ENCODE results near the gene COL4A1. TPM values are rescaled to one million over a fixed set of nuclear protein-coding genes. Genes with fewer than 3 reads are reported as not detected.
A peak's percentile ranks its signal among the peaks of the same experiment; 100 is the strongest.
"Not testable (repeated sequence)": the region's sequence is repeated elsewhere in the genome, so short reads cannot be mapped to it uniquely, and the experiment has no call there.

The COL4A1 gene
- total RNA-seq, 4 donors from 2014 or later: 278 to 618 (median 440) TPM

DNA sequence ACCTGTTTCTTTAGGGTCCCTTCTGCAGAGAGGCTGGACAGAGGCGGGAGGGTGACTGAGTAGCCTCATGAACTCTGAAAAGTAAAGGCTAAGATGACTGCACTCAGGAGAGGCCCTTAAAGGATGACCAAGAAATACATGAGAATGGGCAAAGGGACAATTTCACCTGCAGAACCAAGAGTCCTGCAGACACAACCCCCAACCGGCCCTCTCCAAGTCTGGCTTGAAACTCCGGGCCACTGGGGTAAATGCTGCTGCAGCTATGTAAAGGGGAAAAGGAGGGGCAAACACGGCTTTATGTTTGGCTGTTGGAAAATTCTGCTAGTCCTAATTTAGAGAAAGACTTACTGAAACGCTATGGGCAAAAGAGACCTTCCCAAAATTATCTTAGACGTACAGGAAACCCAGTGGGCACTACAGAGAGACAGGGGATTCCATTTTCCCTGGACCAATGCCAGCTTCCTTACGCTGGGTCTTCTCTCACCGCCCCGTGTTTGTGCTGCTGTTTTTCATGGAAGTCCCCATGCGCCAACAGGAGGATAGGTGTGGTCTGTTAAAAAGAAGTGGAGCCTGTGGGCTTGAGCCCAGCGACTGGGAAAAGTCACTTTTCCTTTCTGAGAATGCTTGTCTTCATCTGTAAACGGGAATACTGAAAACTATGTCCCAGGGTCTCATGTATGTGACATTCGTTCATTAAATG, 10.7 kb upstream of the COL4A1 start:
- H3K27ac ChIP-seq: peak overlapping the region in 3 of 4 donors; percentile 39 to 99 (median 99)

DNA sequence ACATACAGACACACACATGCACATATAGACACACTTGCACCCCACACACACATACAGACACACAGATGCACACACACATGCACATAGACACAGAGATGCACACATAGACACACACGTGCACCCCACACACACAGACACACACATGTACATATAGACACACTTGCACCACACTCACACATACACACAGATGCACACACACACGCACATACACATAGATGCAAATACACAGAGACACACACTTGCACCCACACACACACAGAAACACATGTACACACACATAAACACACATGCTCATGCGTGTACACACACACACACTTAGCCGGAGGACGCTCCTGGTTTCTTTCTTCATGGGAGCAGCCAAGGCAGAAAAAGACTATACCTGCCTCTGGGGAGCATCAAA, 10.1 kb upstream of the COL4A1 start:
- Histone ChIP-seq H3K4me1 (peaks cover 2 to 98% (median 56%) of the 10 kb centered on the region in 3 donors), H3K27ac (peak overlapping the region in 3 of 4 donors; percentile 39 to 99 (median 99)), H3K4me3 (no peak overlapping the region), H3K9me3 (no peaks in the 10 kb centered on the region), H3K36me3 (peaks cover 0 to 14% of the 10 kb centered on the region in 2 donors), H3K27me3 (no peaks in the 10 kb centered on the region)
- no peak for TF ChIP-seq EP300 (IDR thresholded peaks at IDR 0.05)
- no peak for TF ChIP-seq POLR2AphosphoS5 (IDR thresholded peaks at IDR 0.05)
- TF ChIP-seq, protein P1, sequence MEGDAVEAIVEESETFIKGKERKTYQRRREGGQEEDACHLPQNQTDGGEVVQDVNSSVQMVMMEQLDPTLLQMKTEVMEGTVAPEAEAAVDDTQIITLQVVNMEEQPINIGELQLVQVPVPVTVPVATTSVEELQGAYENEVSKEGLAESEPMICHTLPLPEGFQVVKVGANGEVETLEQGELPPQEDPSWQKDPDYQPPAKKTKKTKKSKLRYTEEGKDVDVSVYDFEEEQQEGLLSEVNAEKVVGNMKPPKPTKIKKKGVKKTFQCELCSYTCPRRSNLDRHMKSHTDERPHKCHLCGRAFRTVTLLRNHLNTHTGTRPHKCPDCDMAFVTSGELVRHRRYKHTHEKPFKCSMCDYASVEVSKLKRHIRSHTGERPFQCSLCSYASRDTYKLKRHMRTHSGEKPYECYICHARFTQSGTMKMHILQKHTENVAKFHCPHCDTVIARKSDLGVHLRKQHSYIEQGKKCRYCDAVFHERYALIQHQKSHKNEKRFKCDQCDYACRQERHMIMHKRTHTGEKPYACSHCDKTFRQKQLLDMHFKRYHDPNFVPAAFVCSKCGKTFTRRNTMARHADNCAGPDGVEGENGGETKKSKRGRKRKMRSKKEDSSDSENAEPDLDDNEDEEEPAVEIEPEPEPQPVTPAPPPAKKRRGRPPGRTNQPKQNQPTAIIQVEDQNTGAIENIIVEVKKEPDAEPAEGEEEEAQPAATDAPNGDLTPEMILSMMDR (IDR thresholded peaks at IDR 0.05): no peak
- no peak for TF ChIP-seq POLR2A (IDR thresholded peaks at IDR 0.05)
- 73 to 88% methylated on average over 2 to 4 of the region's 5 CpGs for WGBS, 2 donors (ENCODE audit: low coverage in 1 of 2)
- ATAC-seq: no peak

More for the DNA sequence above, 10.7 kb upstream of the COL4A1 start:
- Histone ChIP-seq H3K9me3 (no peaks in the 10 kb centered on the region), H3K27me3 (no peaks in the 10 kb centered on the region), H3K4me1 (peaks cover 2 to 98% (median 55%) of the 10 kb centered on the region in 3 donors), H3K4me3 (no peak overlapping the region), H3K36me3 (peaks cover 0 to 14% of the 10 kb centered on the region in 2 donors)
- TF ChIP-seq EP300 (IDR thresholded peaks at IDR 0.05) (no peak), POLR2A (IDR thresholded peaks at IDR 0.05) (no peak), POLR2AphosphoS5 (IDR thresholded peaks at IDR 0.05) (no peak)
- TF ChIP-seq, protein P1 (IDR thresholded peaks at IDR 0.05): no peak
- WGBS, 2 donors (ENCODE audit: low coverage in 1 of 2): 46 to 77% methylated on average over 8 to 13 of the region's 13 CpGs
- ATAC-seq: no peak

DNA sequence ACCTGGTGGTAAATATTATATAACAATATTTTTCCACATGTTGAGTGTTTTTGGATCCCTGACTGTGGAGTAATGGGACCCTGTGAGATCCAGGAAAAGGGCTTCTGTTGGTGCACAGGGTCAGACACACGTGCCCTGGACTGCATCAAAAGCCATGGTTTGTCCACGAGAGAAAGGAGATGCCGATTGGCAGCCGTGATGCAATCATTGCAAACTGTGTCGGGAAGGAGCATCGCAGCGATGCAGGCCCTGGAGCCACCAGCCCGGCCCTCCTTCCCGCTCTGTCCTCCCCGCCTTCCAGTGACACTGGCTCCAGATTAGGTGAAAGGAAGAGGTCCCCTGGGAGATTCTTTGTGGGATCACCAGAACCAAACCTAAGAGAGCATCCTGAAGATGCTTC, 9.2 kb upstream of the COL4A1 start:
- Histone ChIP-seq H3K4me3 (no peak overlapping the region), H3K9me3 (no peaks in the 10 kb centered on the region), H3K27me3 (no peaks in the 10 kb centered on the region), H3K36me3 (peaks cover 0 to 14% of the 10 kb centered on the region in 2 donors), H3K4me1 (peaks cover 2 to 98% (median 58%) of the 10 kb centered on the region in 3 donors), H3K27ac (peak overlapping the region; percentile 44 to 99 (median 92))
- TF ChIP-seq, protein P1 (IDR thresholded peaks at IDR 0.05): no peak
- TF ChIP-seq POLR2AphosphoS5 (IDR thresholded peaks at IDR 0.05) (no peak), EP300 (IDR thresholded peaks at IDR 0.05) (no peak), POLR2A (IDR thresholded peaks at IDR 0.05) (no peak)
- 31 to 37% methylated on average over 4 to 8 of the region's 10 CpGs for WGBS, 2 donors (ENCODE audit: low coverage in 1 of 2)
- no peak for ATAC-seq

DNA sequence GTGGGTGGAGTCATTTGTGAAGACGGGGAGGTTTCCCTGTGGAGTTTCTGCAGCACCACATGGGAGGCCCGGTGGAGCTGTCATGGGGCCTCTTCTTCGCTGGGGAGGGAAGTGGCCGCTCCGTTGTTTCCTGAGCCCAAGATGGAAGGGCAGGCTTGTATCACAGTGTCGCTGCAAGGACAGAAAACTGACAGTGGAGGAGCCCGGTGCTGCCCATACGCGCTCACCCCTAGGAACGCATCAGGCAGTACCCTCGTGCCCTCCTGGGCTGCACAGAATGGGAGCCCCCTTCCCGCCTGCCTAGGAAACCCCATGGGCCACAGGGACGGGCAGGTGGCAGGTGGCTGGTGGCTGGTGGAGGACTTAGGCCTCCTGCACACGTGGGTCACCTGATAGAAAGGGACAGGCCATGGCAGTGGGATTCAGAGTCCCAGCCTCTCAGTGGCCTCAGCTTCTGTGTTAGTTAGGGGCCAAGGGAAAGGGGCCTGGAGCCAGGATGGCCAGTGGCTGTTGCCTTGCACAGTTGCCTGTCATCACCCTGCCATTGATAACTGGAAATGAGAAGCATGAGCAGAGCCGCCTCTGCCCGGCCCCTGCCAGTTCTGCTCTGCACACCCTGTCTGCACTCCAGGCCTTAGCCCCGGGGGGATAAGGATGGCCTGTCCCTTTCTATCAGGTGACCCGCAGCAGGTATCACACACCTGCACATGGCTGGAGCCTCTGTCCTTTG, 7.7 kb upstream of the COL4A1 start:
- Histone ChIP-seq H3K27ac (peak overlapping the region; percentile 44 to 99 (median 92)), H3K9me3 (no peaks in the 10 kb centered on the region), H3K27me3 (no peaks in the 10 kb centered on the region), H3K4me1 (peaks cover 2 to 98% (median 57%) of the 10 kb centered on the region in 3 donors), H3K36me3 (peaks cover 0 to 14% of the 10 kb centered on the region in 2 donors), H3K4me3 (no peak overlapping the region)
- 64% methylated on average over 7 of the region's 18 CpGs; no CpG with 5 or more reads in 1 of the 2 donors for WGBS, 2 donors (ENCODE audit: low coverage in 1 of 2)
- TF ChIP-seq EP300 (IDR thresholded peaks at IDR 0.05) (no peak), POLR2A (IDR thresholded peaks at IDR 0.05) (no peak), POLR2AphosphoS5 (IDR thresholded peaks at IDR 0.05) (no peak)
- TF ChIP-seq, protein P1 (IDR thresholded peaks at IDR 0.05): no peak
- no peak for ATAC-seq

GRCh38 chr13:110313733-110314132, 6.8 kb upstream of the COL4A1 start:
- H3K4me3 ChIP-seq: peak overlapping the region in 1 of 2 donors; percentile 24
- not testable (repeated sequence) for ATAC-seq, H3K9me3 ChIP-seq, H3K27me3 ChIP-seq
- 21 to 24% methylated on average over 2 to 3 of the region's 16 CpGs for WGBS, 2 donors (ENCODE audit: low coverage in 1 of 2)
- H3K36me3 ChIP-seq: peaks cover 0 to 14% of the 10 kb centered on the region in 2 donors
- peak overlapping the region; percentile 39 to 99 (median 92) for H3K27ac ChIP-seq
- H3K4me1 ChIP-seq: peaks cover 2 to 97% (median 53%) of the 10 kb centered on the region in 3 donors

DNA sequence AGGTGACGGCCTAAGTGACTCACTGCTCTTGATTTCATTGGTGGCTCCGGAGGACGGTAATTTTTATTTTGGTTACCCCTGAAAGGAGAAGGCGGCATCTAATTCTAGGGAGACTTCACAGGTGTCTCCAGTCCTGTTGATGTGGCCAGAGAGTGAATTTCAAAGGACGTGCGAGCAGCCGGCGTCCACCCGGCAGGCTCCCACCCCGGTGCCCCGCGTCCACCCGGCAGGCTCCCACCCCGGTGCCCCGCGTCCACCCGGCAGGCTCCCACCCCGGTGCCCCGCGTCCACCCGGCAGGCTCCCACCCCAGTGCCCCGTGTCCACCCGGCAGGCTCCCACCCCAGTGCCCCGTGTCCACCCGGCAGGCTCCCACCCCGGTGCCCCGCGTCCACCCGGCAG, 6.3 kb upstream of the COL4A1 start:
- not testable (repeated sequence) for H3K27me3 ChIP-seq, H3K9me3 ChIP-seq, ATAC-seq
- Histone ChIP-seq H3K4me1 (peaks cover 2 to 92% (median 53%) of the 10 kb centered on the region in 3 donors), H3K27ac (peak overlapping the region; percentile 95 to 99 (median 98)), H3K36me3 (peaks cover 0 to 14% of the 10 kb centered on the region in 2 donors), H3K4me3 (peak overlapping the region in 1 of 2 donors; percentile 98)
- WGBS, 2 donors (ENCODE audit: low coverage in 1 of 2): 60 to 87% methylated on average over 1 to 4 of the region's 29 CpGs

Data from gastroesophageal sphincter (tissue), 4 donors.